ENCODE data around the gene MGAT5B.

The MGAT5B gene

GRCh38 chr17:76885894-76886290, 17.7 kb downstream of the MGAT5B start:
- no peak overlapping the region for H3K4me2 ChIP-seq (ENCODE audit: low read length)
- no peak overlapping the region for H2AK5ac ChIP-seq (ENCODE audit: low read length)
- WGBS (ENCODE audit: extremely low coverage, insufficient coverage, insufficient read length) = no CpG with 5 or more reads among the region's 5 CpGs
- no peak overlapping the region for H2BK12ac ChIP-seq (ENCODE audit: low read length)
- no peak overlapping the region for H4K91ac ChIP-seq (ENCODE audit: low read depth, low read length)
- H2BK120ac ChIP-seq (ENCODE audit: insufficient read depth, low read length, poor library complexity) = no peak overlapping the region
- no peak overlapping the region for H2BK5ac ChIP-seq (ENCODE audit: low read depth, low read length, poor library complexity)
- DNase-seq = no peak
- no peak overlapping the region for H3K4me3 ChIP-seq (ENCODE audit: low read depth, low read length)
- no peak overlapping the region for H3K18ac ChIP-seq (ENCODE audit: low read length)
- H4K12ac ChIP-seq (ENCODE audit: low read depth, low read length) = no peak overlapping the region
- no peak overlapping the region for H3K14ac ChIP-seq (ENCODE audit: low read length)
- H4K8ac ChIP-seq (ENCODE audit: low read depth, low read length) = no peak overlapping the region
- no peaks in the 10 kb centered on the region for H3K79me1 ChIP-seq (ENCODE audit: low read length)
- no peaks in the 10 kb centered on the region for H3K27me3 ChIP-seq (ENCODE audit: insufficient read depth, low read length)
- no peak overlapping the region for H2AFZ ChIP-seq (ENCODE audit: insufficient read depth, low read length, poor library complexity)
- H3K4me1 ChIP-seq (ENCODE audit: control insufficient read depth in 1 of 2, insufficient read depth in 2 of 2, low read length in 2 of 2) = no peaks in the 10 kb centered on the region
- H3K9ac ChIP-seq (ENCODE audit: low read length) = no peak overlapping the region
- H3K9me3 ChIP-seq (ENCODE audit: insufficient read depth, low read depth, low read length) = no peaks in the 10 kb centered on the region
- no peaks in the 10 kb centered on the region for H3K36me3 ChIP-seq (ENCODE audit: control insufficient read depth in 1 of 2, insufficient read depth in 2 of 2, low read length in 2 of 2)
- no peak overlapping the region for H3K4ac ChIP-seq (ENCODE audit: low read depth, low read length)
- no peak overlapping the region for H3K27ac ChIP-seq (ENCODE audit: low read depth, low read length)
- H3K79me2 ChIP-seq (ENCODE audit: control insufficient read depth, insufficient read depth, low read length, poor library complexity) = no peaks in the 10 kb centered on the region
- no peak overlapping the region for H3K23ac ChIP-seq (ENCODE audit: low read length)

DNA sequence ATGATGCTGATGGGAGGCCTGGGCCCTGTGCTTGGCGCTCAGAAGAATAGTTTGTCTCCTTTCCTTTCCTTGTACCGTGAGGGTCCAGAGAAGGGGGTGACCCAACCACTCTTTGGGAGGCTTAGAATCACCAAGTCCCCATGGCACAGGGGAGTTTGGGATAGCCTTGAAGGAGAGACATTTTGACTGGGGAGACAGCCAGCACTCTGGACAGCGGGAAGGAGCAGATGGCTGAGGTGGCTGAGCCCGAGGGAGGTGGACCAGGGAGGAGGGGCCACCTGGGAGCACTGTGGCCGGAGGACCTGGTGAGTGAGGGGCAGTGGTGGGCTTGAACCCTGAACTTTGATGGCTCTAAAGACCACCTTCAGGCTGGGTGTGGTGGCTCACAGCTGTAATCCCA, 18.2 kb downstream of the MGAT5B start:
- no peak overlapping the region for H3K14ac ChIP-seq (ENCODE audit: low read length)
- no peak overlapping the region for H4K8ac ChIP-seq (ENCODE audit: low read depth, low read length)
- H2BK120ac ChIP-seq (ENCODE audit: insufficient read depth, low read length, poor library complexity) = no peak overlapping the region
- WGBS (ENCODE audit: extremely low coverage, insufficient coverage, insufficient read length) = no CpG with 5 or more reads among the region's 5 CpGs
- no peaks in the 10 kb centered on the region for H3K79me2 ChIP-seq (ENCODE audit: control insufficient read depth, insufficient read depth, low read length, poor library complexity)
- no peaks in the 10 kb centered on the region for H3K27me3 ChIP-seq (ENCODE audit: insufficient read depth, low read length)
- H3K4me3 ChIP-seq (ENCODE audit: low read depth, low read length) = no peak overlapping the region
- H2BK5ac ChIP-seq (ENCODE audit: low read depth, low read length, poor library complexity) = no peak overlapping the region
- no peak overlapping the region for H3K23ac ChIP-seq (ENCODE audit: low read length)
- no peak overlapping the region for H4K12ac ChIP-seq (ENCODE audit: low read depth, low read length)
- no peak overlapping the region for H3K4me2 ChIP-seq (ENCODE audit: low read length)
- no peak overlapping the region for H3K27ac ChIP-seq (ENCODE audit: low read depth, low read length)
- no peaks in the 10 kb centered on the region for H3K4me1 ChIP-seq (ENCODE audit: control insufficient read depth in 1 of 2, insufficient read depth in 2 of 2, low read length in 2 of 2)
- H3K79me1 ChIP-seq (ENCODE audit: low read length) = no peaks in the 10 kb centered on the region
- H2AK5ac ChIP-seq (ENCODE audit: low read length) = no peak overlapping the region
- no peak overlapping the region for H3K9ac ChIP-seq (ENCODE audit: low read length)
- H2BK12ac ChIP-seq (ENCODE audit: low read length) = no peak overlapping the region
- H4K91ac ChIP-seq (ENCODE audit: low read depth, low read length) = no peak overlapping the region
- H3K18ac ChIP-seq (ENCODE audit: low read length) = no peak overlapping the region
- no peak for DNase-seq
- H3K4ac ChIP-seq (ENCODE audit: low read depth, low read length) = no peak overlapping the region
- H3K36me3 ChIP-seq (ENCODE audit: control insufficient read depth in 1 of 2, insufficient read depth in 2 of 2, low read length in 2 of 2) = no peaks in the 10 kb centered on the region
- H2AFZ ChIP-seq (ENCODE audit: insufficient read depth, low read length, poor library complexity) = no peak overlapping the region
- no peaks in the 10 kb centered on the region for H3K9me3 ChIP-seq (ENCODE audit: insufficient read depth, low read depth, low read length)

GRCh38 chr17:76887802-76888201, 19.6 kb downstream of the MGAT5B start:
- no peak overlapping the region for H3K4me2 ChIP-seq (ENCODE audit: low read length)
- WGBS (ENCODE audit: extremely low coverage, insufficient coverage, insufficient read length) = no CpG with 5 or more reads among the region's 6 CpGs
- no peak overlapping the region for H3K14ac ChIP-seq (ENCODE audit: low read length)
- no peak overlapping the region for H2BK5ac ChIP-seq (ENCODE audit: low read depth, low read length, poor library complexity)
- DNase-seq = no peak
- H3K18ac ChIP-seq (ENCODE audit: low read length) = no peak overlapping the region
- H3K4me1 ChIP-seq (ENCODE audit: control insufficient read depth in 1 of 2, insufficient read depth in 2 of 2, low read length in 2 of 2) = no peaks in the 10 kb centered on the region
- H4K91ac ChIP-seq (ENCODE audit: low read depth, low read length) = no peak overlapping the region
- no peak overlapping the region for H2BK12ac ChIP-seq (ENCODE audit: low read length)
- no peak overlapping the region for H4K8ac ChIP-seq (ENCODE audit: low read depth, low read length)
- H3K79me1 ChIP-seq (ENCODE audit: low read length) = no peaks in the 10 kb centered on the region
- no peak overlapping the region for H2AFZ ChIP-seq (ENCODE audit: insufficient read depth, low read length, poor library complexity)
- H3K27ac ChIP-seq (ENCODE audit: low read depth, low read length) = no peak overlapping the region
- no peak overlapping the region for H3K4ac ChIP-seq (ENCODE audit: low read depth, low read length)
- H4K12ac ChIP-seq (ENCODE audit: low read depth, low read length) = no peak overlapping the region
- no peak overlapping the region for H3K4me3 ChIP-seq (ENCODE audit: low read depth, low read length)
- no peaks in the 10 kb centered on the region for H3K79me2 ChIP-seq (ENCODE audit: control insufficient read depth, insufficient read depth, low read length, poor library complexity)
- no peaks in the 10 kb centered on the region for H3K9me3 ChIP-seq (ENCODE audit: insufficient read depth, low read depth, low read length)
- H3K36me3 ChIP-seq (ENCODE audit: control insufficient read depth in 1 of 2, insufficient read depth in 2 of 2, low read length in 2 of 2) = no peaks in the 10 kb centered on the region
- H2AK5ac ChIP-seq (ENCODE audit: low read length) = no peak overlapping the region
- H2BK120ac ChIP-seq (ENCODE audit: insufficient read depth, low read length, poor library complexity) = no peak overlapping the region
- no peak overlapping the region for H3K23ac ChIP-seq (ENCODE audit: low read length)
- H3K27me3 ChIP-seq (ENCODE audit: insufficient read depth, low read length) = no peaks in the 10 kb centered on the region
- no peak overlapping the region for H3K9ac ChIP-seq (ENCODE audit: low read length)

DNA sequence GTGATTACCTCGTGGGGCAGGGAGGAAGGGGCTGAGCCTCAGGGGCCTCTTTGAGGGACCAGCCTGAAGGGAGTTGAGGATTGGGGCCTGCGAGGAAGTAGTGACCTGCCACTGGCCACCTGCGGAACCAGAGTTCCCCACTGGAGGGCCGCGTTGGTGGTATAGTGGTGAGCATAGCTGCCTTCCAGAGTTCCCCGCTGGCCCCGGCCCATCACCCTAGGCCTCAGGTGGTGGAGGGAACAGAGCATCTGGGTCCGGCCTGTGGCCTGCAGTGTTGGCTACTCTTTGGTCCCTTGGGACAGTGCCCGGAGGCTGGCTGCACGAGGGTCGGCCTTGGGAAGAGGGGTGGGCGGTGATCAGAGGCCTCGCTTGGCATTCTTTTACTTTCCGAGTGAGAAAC, 20.5 kb downstream of the MGAT5B start:
- Histone ChIP-seq H3K23ac (ENCODE audit: low read length) (no peak overlapping the region), H2BK5ac (ENCODE audit: low read depth, low read length, poor library complexity) (no peak overlapping the region), H3K27ac (ENCODE audit: low read depth, low read length) (no peak overlapping the region), H2AFZ (ENCODE audit: insufficient read depth, low read length, poor library complexity) (no peak overlapping the region), H3K14ac (ENCODE audit: low read length) (no peak overlapping the region), H3K4ac (ENCODE audit: low read depth, low read length) (no peak overlapping the region), H3K9me3 (ENCODE audit: insufficient read depth, low read depth, low read length) (no peaks in the 10 kb centered on the region), H3K27me3 (ENCODE audit: insufficient read depth, low read length) (no peaks in the 10 kb centered on the region), H2BK120ac (ENCODE audit: insufficient read depth, low read length, poor library complexity) (no peak overlapping the region), H4K91ac (ENCODE audit: low read depth, low read length) (no peak overlapping the region), H3K36me3 (ENCODE audit: control insufficient read depth in 1 of 2, insufficient read depth in 2 of 2, low read length in 2 of 2) (no peaks in the 10 kb centered on the region), H3K9ac (ENCODE audit: low read length) (no peak overlapping the region), H3K4me3 (ENCODE audit: low read depth, low read length) (no peak overlapping the region), H3K4me1 (ENCODE audit: control insufficient read depth in 1 of 2, insufficient read depth in 2 of 2, low read length in 2 of 2) (no peaks in the 10 kb centered on the region), H2BK12ac (ENCODE audit: low read length) (no peak overlapping the region), H4K8ac (ENCODE audit: low read depth, low read length) (no peak overlapping the region), H3K18ac (ENCODE audit: low read length) (no peak overlapping the region), H3K79me2 (ENCODE audit: control insufficient read depth, insufficient read depth, low read length, poor library complexity) (no peaks in the 10 kb centered on the region), H4K12ac (ENCODE audit: low read depth, low read length) (no peak overlapping the region), H3K4me2 (ENCODE audit: low read length) (no peak overlapping the region), H2AK5ac (ENCODE audit: low read length) (no peak overlapping the region), H3K79me1 (ENCODE audit: low read length) (no peaks in the 10 kb centered on the region)
- WGBS (ENCODE audit: extremely low coverage, insufficient coverage, insufficient read length) = no CpG with 5 or more reads among the region's 14 CpGs
- no peak for DNase-seq
